Endothelial cell (in vitro differentiated cells): Measurements from ENCODE around the gene USH2A. TPM values are rescaled to one million over a fixed set of nuclear protein-coding genes. Genes with fewer than 3 reads are reported as not detected.

Experiments
- DNase-seq: peaks from one replicate; pipeline ENCODE4 v3.0.0; 2021; ENCODE audit warnings: low spot score
- H3K27ac Mint-ChIP-seq: one replicate; pipeline ENCODE4 v1.8.0; 2021; ENCODE audit warnings: mixed read lengths, inconsistent platforms; ENCODE audit not compliant: unreplicated experiment
- H3K27me3 Mint-ChIP-seq: one replicate; pipeline ENCODE4 v1.8.0; 2021; ENCODE audit warnings: mild to moderate bottlenecking, moderate library complexity, mixed read lengths, inconsistent platforms; ENCODE audit not compliant: unreplicated experiment
- H3K36me3 Mint-ChIP-seq: one replicate; pipeline ENCODE4 v1.8.0; 2021; ENCODE audit warnings: mild to moderate bottlenecking, low read depth, mixed read lengths, inconsistent platforms; ENCODE audit not compliant: unreplicated experiment
- H3K4me1 Mint-ChIP-seq: one replicate; pipeline ENCODE4 v1.8.0; 2021; ENCODE audit warnings: mild to moderate bottlenecking, mixed read lengths, inconsistent platforms; ENCODE audit not compliant: unreplicated experiment
- H3K4me3 Mint-ChIP-seq: one replicate; pipeline ENCODE4 v1.8.0; 2021; ENCODE audit warnings: mild to moderate bottlenecking, mixed read lengths, inconsistent platforms; ENCODE audit not compliant: unreplicated experiment
- H3K9me3 Mint-ChIP-seq: one replicate; pipeline ENCODE4 v1.8.0; 2021; ENCODE audit warnings: mixed read lengths, inconsistent platforms; ENCODE audit not compliant: unreplicated experiment
- total RNA-seq: library from RNA; stranded (reverse); fragmentation: NEBNext Ultra II Directional; extraction: Animal tissue kit (Norgen Biotek cat#: 25700); gene quantifications from one replicate; pipeline ENCODE4 v1.2.1, GENCODE V29; 2021; ENCODE audit not compliant: unreplicated experiment
- TF ChIP-seq, protein P1 (sequence below): fragments of 200-600 bp; sonication (generic); IDR thresholded peaks from one replicate; pipeline ENCODE4 v1.5.0; 2021; ENCODE audit warnings: antibody characterized with exemption; ENCODE audit not compliant: unreplicated experiment

Gene USH2A
- total RNA-seq, 1 donor from 2014 or later, result not detected

DNA sequence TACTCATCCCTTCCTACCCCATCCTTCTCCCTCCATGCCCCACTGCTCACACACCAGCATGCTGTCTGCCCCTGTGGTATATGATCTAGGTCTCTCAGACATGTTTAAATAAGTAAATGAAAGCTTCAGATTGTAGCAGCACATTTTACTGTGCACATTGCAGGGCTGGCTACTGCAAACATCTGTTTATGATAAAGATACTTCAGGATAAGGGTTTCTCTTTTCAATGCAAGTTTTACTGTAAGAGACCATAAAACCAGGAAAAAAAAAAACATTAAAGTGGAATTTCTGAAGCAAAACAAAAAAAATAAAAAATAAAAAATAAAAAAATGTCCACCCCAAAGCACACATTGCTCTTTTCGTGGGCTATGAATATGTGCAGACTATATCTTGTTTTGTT lies 184.4 kb downstream of the USH2A start:
- H3K4me1 Mint-ChIP-seq, result peaks cover 13% of the 10 kb centered on the region
- H3K27ac Mint-ChIP-seq, result no peak overlapping the region
- no peaks in the 10 kb centered on the region for H3K9me3 Mint-ChIP-seq
- no peak overlapping the region for H3K4me3 Mint-ChIP-seq
- no peak for DNase-seq
- no peaks in the 10 kb centered on the region for H3K27me3 Mint-ChIP-seq
- TF ChIP-seq, protein P1, sequence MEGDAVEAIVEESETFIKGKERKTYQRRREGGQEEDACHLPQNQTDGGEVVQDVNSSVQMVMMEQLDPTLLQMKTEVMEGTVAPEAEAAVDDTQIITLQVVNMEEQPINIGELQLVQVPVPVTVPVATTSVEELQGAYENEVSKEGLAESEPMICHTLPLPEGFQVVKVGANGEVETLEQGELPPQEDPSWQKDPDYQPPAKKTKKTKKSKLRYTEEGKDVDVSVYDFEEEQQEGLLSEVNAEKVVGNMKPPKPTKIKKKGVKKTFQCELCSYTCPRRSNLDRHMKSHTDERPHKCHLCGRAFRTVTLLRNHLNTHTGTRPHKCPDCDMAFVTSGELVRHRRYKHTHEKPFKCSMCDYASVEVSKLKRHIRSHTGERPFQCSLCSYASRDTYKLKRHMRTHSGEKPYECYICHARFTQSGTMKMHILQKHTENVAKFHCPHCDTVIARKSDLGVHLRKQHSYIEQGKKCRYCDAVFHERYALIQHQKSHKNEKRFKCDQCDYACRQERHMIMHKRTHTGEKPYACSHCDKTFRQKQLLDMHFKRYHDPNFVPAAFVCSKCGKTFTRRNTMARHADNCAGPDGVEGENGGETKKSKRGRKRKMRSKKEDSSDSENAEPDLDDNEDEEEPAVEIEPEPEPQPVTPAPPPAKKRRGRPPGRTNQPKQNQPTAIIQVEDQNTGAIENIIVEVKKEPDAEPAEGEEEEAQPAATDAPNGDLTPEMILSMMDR, result no peak
- H3K36me3 Mint-ChIP-seq, result no peaks in the 10 kb centered on the region

DNA sequence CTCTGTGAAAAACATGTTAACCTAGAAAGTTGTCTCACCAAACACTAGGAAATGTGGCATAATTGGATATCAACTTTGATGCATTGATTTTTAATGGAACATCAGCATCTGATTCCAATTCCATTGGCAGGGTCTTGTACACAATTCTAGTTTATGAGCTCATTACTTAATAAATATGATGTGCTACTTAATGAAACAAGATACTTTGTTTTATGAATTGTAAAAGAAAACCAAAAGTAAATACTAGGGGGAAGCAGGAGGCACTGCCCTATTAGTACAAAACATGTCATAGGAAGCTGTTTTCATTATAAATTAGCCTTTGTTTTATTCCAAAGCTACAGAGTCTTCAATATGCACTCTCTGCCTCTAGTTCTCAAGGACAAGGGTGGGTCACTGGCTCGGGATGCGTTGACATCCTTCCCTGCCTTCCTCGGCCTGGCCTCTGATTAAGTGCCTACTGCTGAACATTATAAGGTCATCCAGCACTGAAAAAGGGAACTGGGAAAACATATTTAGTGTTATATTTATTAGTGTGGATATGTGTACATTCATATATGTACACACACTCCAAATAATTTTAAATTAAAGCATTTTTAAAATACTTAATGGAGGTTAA lies 185.2 kb downstream of the USH2A start:
- Mint-ChIP-seq H3K4me3 (no peak overlapping the region), H3K27me3 (no peaks in the 10 kb centered on the region), H3K9me3 (no peaks in the 10 kb centered on the region), H3K27ac (no peak overlapping the region), H3K36me3 (no peaks in the 10 kb centered on the region), H3K4me1 (peaks cover 13% of the 10 kb centered on the region)
- TF ChIP-seq, protein P1, result no peak
- DNase-seq, result no peak

DNA sequence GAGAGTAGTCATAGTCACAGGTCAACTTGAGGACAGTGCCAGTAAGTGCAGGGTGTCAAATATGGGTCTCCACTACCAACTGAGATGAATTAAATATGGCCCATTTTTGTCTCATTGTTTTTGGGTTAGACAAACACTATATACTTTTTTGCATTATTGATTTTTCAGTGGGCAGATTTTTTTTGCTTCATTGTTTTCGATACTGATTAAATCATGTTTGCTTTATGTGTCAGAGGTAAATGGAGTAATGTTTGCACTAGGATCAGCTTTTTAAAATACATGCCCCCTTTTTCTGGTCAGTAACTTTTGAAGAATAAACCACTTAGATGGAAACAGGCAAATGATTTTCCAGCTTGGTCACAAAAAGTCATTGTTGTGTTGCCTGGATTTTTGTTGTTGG lies 199.0 kb downstream of the USH2A start:
- Mint-ChIP-seq H3K27me3 (peaks cover 4% of the 10 kb centered on the region), H3K27ac (no peak overlapping the region), H3K4me3 (no peak overlapping the region), H3K9me3 (no peaks in the 10 kb centered on the region), H3K4me1 (no peaks in the 10 kb centered on the region), H3K36me3 (no peaks in the 10 kb centered on the region)
- DNase-seq, result no peak
- TF ChIP-seq, protein P1, result no peak

DNA sequence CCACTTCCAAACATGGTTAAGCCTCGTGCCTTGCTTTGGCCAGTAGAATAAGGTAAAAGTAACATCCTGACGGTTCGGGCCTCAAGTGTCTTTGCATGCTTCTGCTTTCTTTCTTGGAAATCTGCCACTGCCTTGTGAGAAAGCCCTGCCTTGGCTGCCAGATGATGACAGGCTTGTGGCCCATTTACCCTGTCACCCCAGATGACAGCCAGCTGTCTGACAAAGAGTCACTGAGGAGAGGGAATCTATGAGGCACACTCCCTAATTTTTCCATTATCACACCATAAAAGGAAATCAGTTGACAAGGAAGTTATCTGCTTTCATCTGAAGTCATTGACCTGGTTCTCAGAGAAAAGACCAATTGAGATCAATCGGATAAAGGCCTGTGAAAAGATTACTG lies 199.8 kb downstream of the USH2A start:
- TF ChIP-seq, protein P1, result no peak
- no peak for DNase-seq
- H3K27me3 Mint-ChIP-seq, result peaks cover 4% of the 10 kb centered on the region

DNA sequence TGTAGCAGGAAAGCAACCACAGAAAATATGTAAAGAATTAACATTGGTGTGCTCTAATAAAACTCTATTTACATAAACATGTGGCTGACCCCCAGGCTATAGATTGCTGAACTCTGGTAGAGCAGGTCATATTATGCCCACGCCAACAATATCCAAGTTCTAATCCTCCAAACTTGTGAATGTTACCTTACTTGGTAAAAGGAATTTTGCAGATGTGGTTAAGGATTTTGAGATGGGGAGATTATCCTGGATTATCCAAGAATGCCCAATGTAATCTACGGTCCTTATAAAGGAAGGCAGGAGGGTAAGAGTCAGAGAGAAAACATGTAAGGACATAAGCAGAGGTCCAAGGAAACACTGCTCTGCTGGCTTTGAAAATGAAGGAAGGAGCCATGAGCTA lies 201.0 kb downstream of the USH2A start:
- Mint-ChIP-seq H3K27me3 (peaks cover 1% of the 10 kb centered on the region), H3K36me3 (no peaks in the 10 kb centered on the region), H3K4me3 (no peak overlapping the region), H3K27ac (no peak overlapping the region), H3K4me1 (no peaks in the 10 kb centered on the region), H3K9me3 (no peaks in the 10 kb centered on the region)
- TF ChIP-seq, protein P1, result no peak
- DNase-seq, result no peak

More for the DNA sequence above, 199.8 kb downstream of the USH2A start:
- Mint-ChIP-seq H3K27ac (no peak overlapping the region), H3K4me1 (no peaks in the 10 kb centered on the region), H3K4me3 (no peak overlapping the region), H3K9me3 (no peaks in the 10 kb centered on the region), H3K36me3 (no peaks in the 10 kb centered on the region)
